ENCODE results near the gene PXN.

Gene PXN

DNA sequence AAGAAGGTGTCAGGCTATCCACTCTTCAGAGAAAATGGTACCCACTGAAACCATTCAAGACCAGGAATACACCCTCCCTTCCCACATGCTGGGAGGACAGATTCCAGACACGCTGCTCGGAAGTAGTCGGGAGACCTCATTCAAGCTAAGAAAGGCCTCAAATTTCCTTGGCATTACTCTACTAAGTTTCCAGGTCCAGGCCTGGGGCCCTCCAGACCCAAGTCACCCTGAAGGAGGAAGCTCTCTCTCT lies 37.6 kb downstream of the PXN start:
- no peak for TF ChIP-seq ZNF8 (CRISPR knock-in tag; IDR thresholded peaks at IDR 0.05)
- TF ChIP-seq, protein P1, sequence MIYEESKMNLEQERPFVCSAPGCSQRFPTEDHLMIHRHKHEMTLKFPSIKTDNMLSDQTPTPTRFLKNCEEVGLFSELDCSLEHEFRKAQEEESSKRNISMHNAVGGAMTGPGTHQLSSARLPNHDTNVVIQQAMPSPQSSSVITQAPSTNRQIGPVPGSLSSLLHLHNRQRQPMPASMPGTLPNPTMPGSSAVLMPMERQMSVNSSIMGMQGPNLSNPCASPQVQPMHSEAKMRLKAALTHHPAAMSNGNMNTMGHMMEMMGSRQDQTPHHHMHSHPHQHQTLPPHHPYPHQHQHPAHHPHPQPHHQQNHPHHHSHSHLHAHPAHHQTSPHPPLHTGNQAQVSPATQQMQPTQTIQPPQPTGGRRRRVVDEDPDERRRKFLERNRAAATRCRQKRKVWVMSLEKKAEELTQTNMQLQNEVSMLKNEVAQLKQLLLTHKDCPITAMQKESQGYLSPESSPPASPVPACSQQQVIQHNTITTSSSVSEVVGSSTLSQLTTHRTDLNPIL (CRISPR knock-in tag; IDR thresholded peaks at IDR 0.05; ENCODE audit: low read depth): no peak
- no peak for TF ChIP-seq GLIS3 (CRISPR knock-in tag; IDR thresholded peaks at IDR 0.05)
- TF ChIP-seq TSHZ2 (CRISPR knock-in tag; IDR thresholded peaks at IDR 0.05): no peak
- no peak for TF ChIP-seq ZNF565 (CRISPR knock-in tag; conservative IDR thresholded peaks at IDR 0.05; ENCODE audit: low read depth)
- no peak for TF ChIP-seq ZFP30 (CRISPR knock-in tag; IDR thresholded peaks at IDR 0.05)
- no peak for TF ChIP-seq CSDC2 (CRISPR knock-in tag; IDR thresholded peaks at IDR 0.05)
- TF ChIP-seq, protein P2, sequence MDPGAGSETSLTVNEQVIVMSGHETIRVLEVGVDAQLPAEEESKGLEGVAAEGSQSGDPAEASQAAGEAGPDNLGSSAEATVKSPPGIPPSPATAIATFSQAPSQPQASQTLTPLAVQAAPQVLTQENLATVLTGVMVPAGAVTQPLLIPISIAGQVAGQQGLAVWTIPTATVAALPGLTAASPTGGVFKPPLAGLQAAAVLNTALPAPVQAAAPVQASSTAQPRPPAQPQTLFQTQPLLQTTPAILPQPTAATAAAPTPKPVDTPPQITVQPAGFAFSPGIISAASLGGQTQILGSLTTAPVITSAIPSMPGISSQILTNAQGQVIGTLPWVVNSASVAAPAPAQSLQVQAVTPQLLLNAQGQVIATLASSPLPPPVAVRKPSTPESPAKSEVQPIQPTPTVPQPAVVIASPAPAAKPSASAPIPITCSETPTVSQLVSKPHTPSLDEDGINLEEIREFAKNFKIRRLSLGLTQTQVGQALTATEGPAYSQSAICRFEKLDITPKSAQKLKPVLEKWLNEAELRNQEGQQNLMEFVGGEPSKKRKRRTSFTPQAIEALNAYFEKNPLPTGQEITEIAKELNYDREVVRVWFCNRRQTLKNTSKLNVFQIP (CRISPR knock-in tag; IDR thresholded peaks at IDR 0.05; ENCODE audit: borderline replicate concordance, low read depth): no peak
- no peak for TF ChIP-seq ESRRG (CRISPR knock-in tag; IDR thresholded peaks at IDR 0.05)
- no peak for TF ChIP-seq TOX (CRISPR knock-in tag; IDR thresholded peaks at IDR 0.05; ENCODE audit: borderline replicate concordance)
- TF ChIP-seq OSR1 (CRISPR knock-in tag; IDR thresholded peaks at IDR 0.05): no peak
- TF ChIP-seq ZC3H10 (CRISPR knock-in tag; IDR thresholded peaks at IDR 0.05): no peak

GRCh38 chr12:120227233-120228040 lies 38.1 kb downstream of the PXN start:
- no peak for ATAC-seq
- no peak for TF ChIP-seq ZNF565 (CRISPR knock-in tag; conservative IDR thresholded peaks at IDR 0.05; ENCODE audit: low read depth)

More for the DNA sequence above, 37.6 kb downstream of the PXN start:
- ATAC-seq: no peak

GRCh38 chr12:120225852-120226640 lies 39.5 kb downstream of the PXN start:
- ATAC-seq: no peak
- TF ChIP-seq RARB (CRISPR knock-in tag; IDR thresholded peaks at IDR 0.05) (no peak), SNAI2 (CRISPR knock-in tag; IDR thresholded peaks at IDR 0.05) (no peak), OSR1 (CRISPR knock-in tag; IDR thresholded peaks at IDR 0.05) (no peak), ZNF70 (CRISPR knock-in tag; IDR thresholded peaks at IDR 0.05) (no peak), CSDC2 (CRISPR knock-in tag; IDR thresholded peaks at IDR 0.05) (no peak), ISL1 (CRISPR knock-in tag; IDR thresholded peaks at IDR 0.05) (no peak), ZC3H10 (CRISPR knock-in tag; IDR thresholded peaks at IDR 0.05) (no peak), TSHZ2 (CRISPR knock-in tag; IDR thresholded peaks at IDR 0.05) (no peak), GLIS3 (CRISPR knock-in tag; IDR thresholded peaks at IDR 0.05) (no peak), PPARA (CRISPR knock-in tag; IDR thresholded peaks at IDR 0.05; ENCODE audit: borderline replicate concordance) (no peak), ZFP30 (CRISPR knock-in tag; IDR thresholded peaks at IDR 0.05) (no peak), BACH2 (CRISPR knock-in tag; IDR thresholded peaks at IDR 0.05; ENCODE audit: borderline replicate concordance) (no peak), ZFP3 (CRISPR knock-in tag; IDR thresholded peaks at IDR 0.05) (no peak), ZNF8 (CRISPR knock-in tag; IDR thresholded peaks at IDR 0.05) (no peak), ARNTL (CRISPR knock-in tag; IDR thresholded peaks at IDR 0.05; ENCODE audit: borderline replicate concordance, low read depth) (no peak), TCF4 (CRISPR knock-in tag; IDR thresholded peaks at IDR 0.05; ENCODE audit: borderline replicate concordance) (no peak)
- TF ChIP-seq, protein P2 (CRISPR knock-in tag; IDR thresholded peaks at IDR 0.05; ENCODE audit: borderline replicate concordance, low read depth): no peak
- TF ChIP-seq, protein P3, sequence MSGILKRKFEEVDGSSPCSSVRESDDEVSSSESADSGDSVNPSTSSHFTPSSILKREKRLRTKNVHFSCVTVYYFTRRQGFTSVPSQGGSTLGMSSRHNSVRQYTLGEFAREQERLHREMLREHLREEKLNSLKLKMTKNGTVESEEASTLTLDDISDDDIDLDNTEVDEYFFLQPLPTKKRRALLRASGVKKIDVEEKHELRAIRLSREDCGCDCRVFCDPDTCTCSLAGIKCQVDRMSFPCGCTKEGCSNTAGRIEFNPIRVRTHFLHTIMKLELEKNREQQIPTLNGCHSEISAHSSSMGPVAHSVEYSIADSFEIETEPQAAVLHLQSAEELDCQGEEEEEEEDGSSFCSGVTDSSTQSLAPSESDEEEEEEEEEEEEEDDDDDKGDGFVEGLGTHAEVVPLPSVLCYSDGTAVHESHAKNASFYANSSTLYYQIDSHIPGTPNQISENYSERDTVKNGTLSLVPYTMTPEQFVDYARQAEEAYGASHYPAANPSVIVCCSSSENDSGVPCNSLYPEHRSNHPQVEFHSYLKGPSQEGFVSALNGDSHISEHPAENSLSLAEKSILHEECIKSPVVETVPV (CRISPR knock-in tag; IDR thresholded peaks at IDR 0.05): no peak
- TF ChIP-seq, protein P1 (CRISPR knock-in tag; IDR thresholded peaks at IDR 0.05; ENCODE audit: low read depth): no peak

All from SK-N-SH treated with all-trans-retinoic acid at 6 μM for 48 hours (cell line).